Muscle layer of duodenum (tissue), 2 donors: Measurements from ENCODE around the gene TFF1.

ENCODE experiments used
- H3K27ac ChIP-seq: one replicate; pipeline ENCODE4 v1.7.0; 2013; ENCODE audit warnings: mild to moderate bottlenecking, low read length
- H3K27me3 ChIP-seq: one replicate; pipeline ENCODE4 v1.7.0; 2013; ENCODE audit warnings: low read depth, mild to moderate bottlenecking, control low read depth, low read length
- H3K36me3 ChIP-seq, 2 donors: one replicate each; pipeline ENCODE4 v1.7.0; 2013; ENCODE audit warnings: low read length in 2 of 2, control low read depth in 1 of 2, mild to moderate bottlenecking in 1 of 2; ENCODE audit not compliant: insufficient read depth in 2 of 2, control insufficient read depth in 1 of 2
- H3K4me1 ChIP-seq, 2 donors: one replicate each; pipeline ENCODE4 v1.7.0; 2013; ENCODE audit warnings: low read length in 2 of 2, mild to moderate bottlenecking in 2 of 2, control low read depth in 1 of 2, moderate library complexity in 1 of 2; ENCODE audit not compliant: insufficient read depth in 2 of 2, control insufficient read depth in 1 of 2
- H3K4me3 ChIP-seq, 2 donors: one replicate each; pipeline ENCODE4 v1.7.0; 2013; ENCODE audit warnings: low read length in 2 of 2, low read depth in 1 of 2, mild to moderate bottlenecking in 1 of 2
- H3K9me3 ChIP-seq, 2 donors: one replicate each; pipeline ENCODE4 v1.7.0; 2013; ENCODE audit warnings: low read length in 2 of 2, control low read depth in 1 of 2, mild to moderate bottlenecking in 1 of 2; ENCODE audit not compliant: control insufficient read depth in 1 of 2
- donor health status: healthy.

The TFF1 gene

DNA sequence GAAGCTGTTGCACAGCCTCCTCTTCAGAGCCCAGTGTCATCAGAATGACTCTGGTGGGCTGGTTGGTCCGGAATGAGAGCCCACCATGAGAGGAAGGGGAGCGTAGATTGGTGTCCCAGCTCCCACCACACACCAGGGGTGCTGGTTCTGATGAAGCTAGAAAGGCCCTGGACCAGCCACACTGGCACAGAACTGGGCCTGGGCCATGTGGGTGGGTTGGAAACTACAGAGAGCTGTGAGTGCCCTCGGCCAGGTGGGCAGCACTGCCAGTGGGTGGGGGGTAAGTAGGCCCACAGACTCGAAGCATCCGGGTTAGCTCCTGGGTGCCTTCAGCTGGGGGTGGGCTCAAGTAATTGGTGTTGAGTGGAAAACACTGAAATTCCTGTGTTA lies 11.6 kb upstream of the TFF1 start:
- Histone ChIP-seq H3K27me3 (no peaks in the 10 kb centered on the region), H3K36me3 (no peaks in the 10 kb centered on the region), H3K4me1 (no peaks in the 10 kb centered on the region), H3K27ac (no peak overlapping the region), H3K9me3 (peaks cover 4 to 13% of the 10 kb centered on the region in 2 donors), H3K4me3 (no peak overlapping the region)

DNA sequence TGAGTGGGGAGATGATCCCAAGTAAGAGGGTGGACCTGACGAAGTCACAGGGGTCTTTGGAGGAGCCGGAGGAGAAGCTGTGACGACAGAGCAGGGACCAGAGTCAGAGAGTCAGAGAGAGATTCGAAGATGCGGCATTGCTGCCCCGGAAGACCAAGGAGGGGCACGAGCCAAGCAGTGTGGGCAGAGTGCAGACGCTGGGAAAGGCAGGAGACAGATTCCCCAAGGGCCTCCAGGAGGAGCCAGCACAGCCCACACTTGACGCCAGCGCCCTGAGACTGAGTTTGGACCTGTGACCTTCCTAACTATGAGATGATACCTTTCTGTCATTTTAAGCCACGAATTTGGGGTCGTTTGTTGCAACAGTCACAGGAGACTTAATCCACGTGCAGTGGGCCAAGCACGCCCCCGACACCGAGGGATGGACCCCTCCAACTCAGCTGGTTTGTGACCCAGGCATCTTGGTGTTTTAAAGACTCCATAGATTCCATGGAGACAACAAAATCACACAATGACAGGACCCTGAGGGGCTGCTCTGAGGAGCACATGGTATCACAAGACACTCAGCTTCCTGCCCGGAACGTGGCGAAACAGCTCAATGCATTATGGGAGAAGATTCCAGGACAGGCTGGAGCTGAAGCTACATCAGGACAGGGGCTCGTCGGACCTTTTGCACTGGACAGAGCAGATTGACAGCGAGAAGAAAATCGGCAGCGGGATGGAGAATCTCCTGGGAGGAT lies 11.0 kb upstream of the TFF1 start:
- Histone ChIP-seq H3K4me3 (no peak overlapping the region), H3K27me3 (no peaks in the 10 kb centered on the region), H3K4me1 (no peaks in the 10 kb centered on the region), H3K27ac (no peak overlapping the region), H3K9me3 (peaks cover 4 to 12% of the 10 kb centered on the region in 2 donors), H3K36me3 (no peaks in the 10 kb centered on the region)

DNA sequence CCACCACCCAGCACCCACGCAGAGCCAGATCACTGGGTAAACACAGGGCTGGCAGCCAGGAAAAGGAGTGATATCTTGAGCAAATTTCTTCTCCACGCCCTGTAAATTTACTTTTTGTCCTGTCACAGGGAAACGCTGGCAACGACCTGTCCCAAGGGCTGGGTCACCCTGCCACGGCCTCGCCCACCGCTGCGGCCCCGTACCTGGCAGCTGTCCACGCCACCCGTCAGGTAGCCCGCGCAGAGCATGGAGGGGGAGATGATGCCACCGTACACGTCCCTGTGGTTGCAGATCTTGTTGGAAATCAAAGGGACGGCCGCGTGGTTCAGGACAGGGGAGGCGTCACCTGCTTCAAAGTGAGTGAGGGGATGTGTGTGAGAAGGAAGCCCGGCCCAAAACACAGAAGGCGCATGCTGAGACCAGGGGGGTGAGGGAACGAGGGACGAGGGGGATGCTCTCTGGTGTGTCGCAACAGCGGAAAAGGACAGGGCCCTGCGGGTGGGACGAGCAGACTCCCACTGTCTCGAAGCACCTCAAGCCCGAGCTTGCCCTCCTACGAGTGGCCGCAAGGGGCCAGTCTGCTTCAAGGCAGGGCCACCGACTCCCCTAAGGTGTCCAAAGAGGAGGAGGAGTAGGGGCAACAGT lies 10.1 kb upstream of the TFF1 start:
- H3K27ac ChIP-seq: no peak overlapping the region
- no peaks in the 10 kb centered on the region for H3K4me1 ChIP-seq
- no peaks in the 10 kb centered on the region for H3K27me3 ChIP-seq
- peaks cover 0 to 3% of the 10 kb centered on the region in 2 donors for H3K9me3 ChIP-seq
- no peak overlapping the region for H3K4me3 ChIP-seq
- H3K36me3 ChIP-seq: no peaks in the 10 kb centered on the region

DNA sequence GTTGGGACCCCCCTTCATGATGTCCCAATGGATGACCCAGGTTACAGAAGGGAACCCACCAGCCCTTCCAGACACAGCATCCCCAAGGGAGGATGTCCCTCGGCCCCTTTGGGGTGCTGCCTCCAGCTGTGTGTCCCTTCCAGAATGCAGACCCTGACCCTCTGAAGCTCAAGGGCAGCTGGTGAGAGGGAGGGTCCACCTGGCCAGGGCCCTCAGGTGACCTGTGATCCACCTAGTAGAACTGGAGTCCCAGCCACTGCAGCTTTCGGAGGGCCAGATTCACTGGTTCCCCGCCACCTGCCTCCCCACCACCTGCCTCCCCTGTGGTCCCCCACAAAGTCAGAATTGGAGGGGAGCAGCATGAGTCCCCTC lies 9.6 kb upstream of the TFF1 start:
- Histone ChIP-seq H3K36me3 (no peaks in the 10 kb centered on the region), H3K4me1 (no peaks in the 10 kb centered on the region), H3K27ac (no peak overlapping the region), H3K4me3 (no peak overlapping the region), H3K27me3 (no peaks in the 10 kb centered on the region), H3K9me3 (no peaks in the 10 kb centered on the region)

DNA sequence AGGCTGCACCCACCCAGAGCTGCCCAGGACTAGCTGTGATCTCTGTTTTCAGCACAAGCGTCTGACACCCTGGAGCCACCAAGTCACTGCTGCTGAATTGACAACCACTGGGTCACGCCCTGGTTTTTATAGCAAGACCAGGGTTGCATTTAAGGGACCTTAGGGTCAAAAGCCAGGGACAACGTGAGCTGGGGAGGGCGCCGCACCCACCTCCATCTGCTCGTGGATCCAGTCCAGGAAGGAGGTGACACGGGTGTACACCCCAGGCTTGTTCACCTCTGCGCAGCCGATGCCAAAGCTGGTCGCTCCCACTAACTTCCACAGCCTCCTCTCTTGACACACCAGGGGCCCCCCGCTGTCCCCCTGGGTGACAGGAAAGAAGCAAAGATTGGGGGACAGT lies 9.2 kb upstream of the TFF1 start:
- Histone ChIP-seq H3K27me3 (no peaks in the 10 kb centered on the region), H3K4me3 (no peak overlapping the region), H3K36me3 (no peaks in the 10 kb centered on the region), H3K27ac (no peak overlapping the region), H3K9me3 (no peaks in the 10 kb centered on the region), H3K4me1 (no peaks in the 10 kb centered on the region)

DNA sequence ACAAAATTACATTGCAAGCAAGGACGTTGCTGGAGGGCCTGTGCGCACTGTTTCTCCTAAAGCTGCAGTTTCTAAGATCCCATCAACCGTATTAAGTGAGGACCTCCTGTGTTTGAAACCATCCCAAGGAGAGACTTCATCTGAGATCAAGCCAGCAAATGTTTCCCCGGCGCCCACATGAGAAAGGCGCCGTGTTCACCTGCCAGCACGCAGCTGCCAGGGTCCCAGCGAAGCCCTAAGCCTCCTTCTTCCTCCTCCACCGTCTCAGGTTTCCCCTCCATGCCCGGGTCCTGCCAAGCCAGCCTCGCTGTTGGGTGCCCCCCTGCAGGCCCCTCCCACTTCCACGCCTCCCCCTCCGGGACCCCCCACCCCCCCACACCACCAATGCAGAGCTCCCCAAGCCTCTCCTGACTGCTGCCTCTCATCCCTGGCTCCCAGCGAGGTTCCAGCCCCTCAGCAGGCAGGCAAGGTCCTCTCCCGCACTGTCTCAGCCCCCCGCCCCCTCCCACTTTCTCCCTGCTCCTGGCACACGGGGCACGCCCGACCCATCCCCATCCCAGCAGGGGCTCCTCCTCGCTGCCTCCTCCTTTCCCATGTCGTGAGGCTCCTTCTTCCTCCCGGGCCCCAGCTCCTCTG lies 8.6 kb upstream of the TFF1 start:
- Histone ChIP-seq H3K27ac (no peak overlapping the region), H3K4me1 (no peaks in the 10 kb centered on the region), H3K9me3 (no peaks in the 10 kb centered on the region), H3K4me3 (no peak overlapping the region), H3K36me3 (no peaks in the 10 kb centered on the region), H3K27me3 (no peaks in the 10 kb centered on the region)

DNA sequence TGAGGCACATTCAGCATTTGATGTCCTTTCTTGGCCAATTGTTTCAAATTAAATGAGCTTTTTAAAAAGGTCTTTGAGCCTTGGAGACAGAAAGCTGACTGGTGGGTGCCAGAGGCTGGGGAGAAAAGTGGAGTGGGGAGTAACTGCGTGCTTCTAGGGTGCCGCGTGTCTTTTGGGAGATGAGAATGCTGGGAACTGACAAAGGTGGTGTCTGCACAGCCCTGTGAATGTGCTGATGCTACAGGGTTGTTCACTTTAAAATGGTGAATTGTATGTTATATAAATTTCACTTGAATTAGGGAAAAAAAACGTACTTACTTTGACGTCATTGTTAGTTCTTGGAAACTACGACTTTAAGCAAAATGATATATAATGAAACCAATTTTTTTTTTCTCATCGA lies 8.1 kb upstream of the TFF1 start:
- Histone ChIP-seq H3K27me3 (no peaks in the 10 kb centered on the region), H3K4me3 (no peak overlapping the region), H3K4me1 (no peaks in the 10 kb centered on the region), H3K27ac (no peak overlapping the region), H3K36me3 (no peaks in the 10 kb centered on the region), H3K9me3 (no peaks in the 10 kb centered on the region)

DNA sequence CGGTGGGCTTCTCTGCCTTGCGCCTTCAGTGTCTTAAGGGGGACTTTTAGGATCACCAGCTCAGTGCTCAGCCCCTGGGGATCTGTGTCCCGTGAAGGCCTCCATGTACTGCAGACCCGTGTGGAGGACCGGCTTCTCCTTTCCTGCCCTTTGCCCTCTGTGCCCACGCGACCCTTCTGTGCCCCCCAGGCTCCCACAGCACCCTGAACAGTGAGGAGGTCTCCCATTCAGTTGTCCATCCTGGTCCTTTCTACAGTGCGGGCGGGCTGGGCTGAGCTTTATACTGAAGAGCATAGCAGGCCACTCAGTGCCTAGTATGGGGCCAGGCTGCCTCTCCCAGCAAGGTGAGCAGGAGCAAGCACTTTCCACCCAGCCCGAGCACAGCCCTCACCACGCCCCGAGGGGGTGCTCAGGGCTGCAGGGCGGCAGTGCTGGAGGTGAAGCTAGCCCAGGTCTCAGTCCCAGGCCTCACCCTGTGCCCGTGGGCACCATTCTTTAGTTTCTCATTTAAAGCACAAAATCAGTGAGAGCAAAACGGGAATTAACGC lies 7.6 kb upstream of the TFF1 start:
- Histone ChIP-seq H3K36me3 (no peaks in the 10 kb centered on the region), H3K27me3 (no peaks in the 10 kb centered on the region), H3K27ac (no peak overlapping the region), H3K9me3 (no peaks in the 10 kb centered on the region), H3K4me3 (no peak overlapping the region), H3K4me1 (no peaks in the 10 kb centered on the region)

DNA sequence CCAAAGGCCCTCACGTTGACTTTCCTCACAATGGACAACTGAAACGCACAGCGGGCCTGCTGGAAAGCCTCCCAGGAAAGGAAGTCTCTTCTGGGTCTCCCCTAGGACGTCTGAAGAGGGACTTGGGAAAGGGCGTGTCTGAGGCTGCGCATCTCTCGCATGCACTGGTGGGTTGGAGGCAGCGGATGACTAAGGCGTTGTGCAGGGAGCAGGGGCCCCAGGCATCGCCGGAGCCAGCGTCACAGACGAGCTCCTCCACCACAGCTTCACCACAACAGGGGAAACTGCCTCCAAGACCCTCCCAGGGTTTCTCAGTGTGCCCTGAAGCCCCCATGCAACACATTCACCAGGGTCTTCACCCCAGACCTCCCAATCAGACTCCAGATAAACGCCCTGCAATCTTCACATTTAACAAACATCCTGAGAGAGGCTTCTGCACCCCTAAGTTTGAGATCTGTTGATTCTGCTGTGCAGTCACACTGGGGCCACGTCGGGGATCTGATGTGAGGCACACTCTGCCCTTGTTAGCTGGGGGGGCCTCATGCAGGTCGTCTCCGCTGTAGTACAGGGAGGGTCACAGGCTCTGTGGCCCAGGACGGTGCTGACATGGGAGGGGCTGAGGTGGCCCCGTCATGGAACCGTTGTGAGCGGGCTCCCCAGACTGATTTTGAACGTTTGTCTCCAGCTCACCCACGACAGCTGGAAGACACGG lies 7.0 kb upstream of the TFF1 start:
- Histone ChIP-seq H3K4me1 (no peaks in the 10 kb centered on the region), H3K4me3 (no peak overlapping the region)

DNA sequence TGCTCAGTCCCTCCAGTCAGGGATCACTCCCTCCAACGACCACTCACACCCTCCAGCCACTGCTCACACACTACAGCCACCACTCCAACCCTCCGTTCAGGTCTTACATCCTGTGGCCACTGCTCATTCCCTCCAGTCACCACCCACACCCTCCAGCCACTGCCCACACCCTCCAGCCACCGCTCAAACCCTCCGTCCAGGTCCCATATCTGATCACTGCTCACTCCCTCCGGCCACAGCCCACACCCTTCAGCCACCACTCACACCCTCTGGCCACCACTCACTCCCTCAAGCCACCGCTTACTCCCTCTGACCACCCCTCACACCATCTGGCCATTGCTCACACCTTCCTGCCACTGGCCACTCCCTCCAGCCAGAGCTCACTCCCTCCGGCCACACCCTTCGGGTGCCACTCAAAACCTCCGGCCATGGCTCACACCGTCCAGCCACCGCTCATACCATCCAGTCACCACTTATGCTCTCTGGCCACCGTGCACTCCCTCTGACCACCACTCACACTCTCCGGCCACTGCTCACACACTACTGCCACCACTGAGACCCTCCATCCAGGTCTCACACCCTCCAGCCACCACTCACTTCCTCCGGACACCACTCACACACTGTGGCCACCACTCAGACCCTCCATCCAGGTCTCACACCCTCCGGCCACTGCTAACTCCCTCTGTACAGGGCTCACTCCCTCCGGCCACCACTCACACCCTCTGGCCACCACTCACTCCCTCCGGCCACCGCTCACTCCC lies 4.7 kb upstream of the TFF1 start:
- Histone ChIP-seq H3K27me3 (no peaks in the 10 kb centered on the region), H3K36me3 (no peaks in the 10 kb centered on the region), H3K4me1 (no peaks in the 10 kb centered on the region), H3K9me3 (no peaks in the 10 kb centered on the region), H3K27ac (no peak overlapping the region), H3K4me3 (no peak overlapping the region)

More for the DNA sequence above, 7.0 kb upstream of the TFF1 start:
- Histone ChIP-seq H3K27me3 (no peaks in the 10 kb centered on the region), H3K36me3 (no peaks in the 10 kb centered on the region), H3K9me3 (no peaks in the 10 kb centered on the region), H3K27ac (no peak overlapping the region)
